HG02938 (cell line): Measurements from ENCODE around the gene CUX1.

ENCODE experiments used
- ATAC-seq: cut with Tn5 transposase; IDR thresholded peaks from one replicate; pipeline ENCODE4 v1.9.1; 2021; ENCODE audit warnings: mild to moderate bottlenecking, moderate library complexity; ENCODE audit not compliant: unreplicated experiment

Gene CUX1, protein sequence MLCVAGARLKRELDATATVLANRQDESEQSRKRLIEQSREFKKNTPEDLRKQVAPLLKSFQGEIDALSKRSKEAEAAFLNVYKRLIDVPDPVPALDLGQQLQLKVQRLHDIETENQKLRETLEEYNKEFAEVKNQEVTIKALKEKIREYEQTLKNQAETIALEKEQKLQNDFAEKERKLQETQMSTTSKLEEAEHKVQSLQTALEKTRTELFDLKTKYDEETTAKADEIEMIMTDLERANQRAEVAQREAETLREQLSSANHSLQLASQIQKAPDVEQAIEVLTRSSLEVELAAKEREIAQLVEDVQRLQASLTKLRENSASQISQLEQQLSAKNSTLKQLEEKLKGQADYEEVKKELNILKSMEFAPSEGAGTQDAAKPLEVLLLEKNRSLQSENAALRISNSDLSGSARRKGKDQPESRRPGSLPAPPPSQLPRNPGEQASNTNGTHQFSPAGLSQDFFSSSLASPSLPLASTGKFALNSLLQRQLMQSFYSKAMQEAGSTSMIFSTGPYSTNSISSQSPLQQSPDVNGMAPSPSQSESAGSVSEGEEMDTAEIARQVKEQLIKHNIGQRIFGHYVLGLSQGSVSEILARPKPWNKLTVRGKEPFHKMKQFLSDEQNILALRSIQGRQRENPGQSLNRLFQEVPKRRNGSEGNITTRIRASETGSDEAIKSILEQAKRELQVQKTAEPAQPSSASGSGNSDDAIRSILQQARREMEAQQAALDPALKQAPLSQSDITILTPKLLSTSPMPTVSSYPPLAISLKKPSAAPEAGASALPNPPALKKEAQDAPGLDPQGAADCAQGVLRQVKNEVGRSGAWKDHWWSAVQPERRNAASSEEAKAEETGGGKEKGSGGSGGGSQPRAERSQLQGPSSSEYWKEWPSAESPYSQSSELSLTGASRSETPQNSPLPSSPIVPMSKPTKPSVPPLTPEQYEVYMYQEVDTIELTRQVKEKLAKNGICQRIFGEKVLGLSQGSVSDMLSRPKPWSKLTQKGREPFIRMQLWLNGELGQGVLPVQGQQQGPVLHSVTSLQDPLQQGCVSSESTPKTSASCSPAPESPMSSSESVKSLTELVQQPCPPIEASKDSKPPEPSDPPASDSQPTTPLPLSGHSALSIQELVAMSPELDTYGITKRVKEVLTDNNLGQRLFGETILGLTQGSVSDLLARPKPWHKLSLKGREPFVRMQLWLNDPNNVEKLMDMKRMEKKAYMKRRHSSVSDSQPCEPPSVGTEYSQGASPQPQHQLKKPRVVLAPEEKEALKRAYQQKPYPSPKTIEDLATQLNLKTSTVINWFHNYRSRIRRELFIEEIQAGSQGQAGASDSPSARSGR (N-terminal part only)

GRCh38 chr7:101817471-101818286 lies at the start of gene CUX1:
Gene CUX1, plus strand, starts transcription at chr7:101817626. Its CDS starts 14 bp downstream, at chr7:101817640.
- ATAC-seq = no peak

GRCh38 chr7:101768280-101768679 lies 49.1 kb upstream of the CUX1 start:
- no peak for ATAC-seq

GRCh38 chr7:101770466-101770865 lies 47.0 kb upstream of the CUX1 start:
- ATAC-seq = no peak

- ATAC-seq = no peak
These were observed 44.8 kb upstream of the CUX1 start for GRCh38 chr7:101772508-101773211.

DNA sequence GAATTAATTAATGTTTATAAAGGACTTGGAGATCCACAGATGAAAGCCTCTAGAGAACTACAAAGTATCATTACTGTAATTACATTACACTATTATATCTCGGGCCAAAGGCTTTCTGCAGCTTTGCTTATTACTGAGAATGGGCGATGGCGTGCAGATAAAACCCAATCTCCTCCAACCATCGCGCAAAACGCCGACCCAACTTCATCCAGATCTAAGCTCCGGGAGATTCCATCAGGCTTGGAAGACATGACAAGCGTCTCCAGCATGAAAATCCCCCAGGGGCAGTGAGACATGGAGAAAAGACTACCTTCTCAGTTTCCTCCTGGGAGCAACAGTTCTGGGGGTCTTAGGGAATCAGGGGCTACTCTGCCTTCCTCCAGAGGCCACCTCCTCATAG lies 42.2 kb upstream of the CUX1 start:
- no peak for ATAC-seq

GRCh38 chr7:101778026-101778580 lies 39.3 kb upstream of the CUX1 start:
- ATAC-seq = no peak

DNA sequence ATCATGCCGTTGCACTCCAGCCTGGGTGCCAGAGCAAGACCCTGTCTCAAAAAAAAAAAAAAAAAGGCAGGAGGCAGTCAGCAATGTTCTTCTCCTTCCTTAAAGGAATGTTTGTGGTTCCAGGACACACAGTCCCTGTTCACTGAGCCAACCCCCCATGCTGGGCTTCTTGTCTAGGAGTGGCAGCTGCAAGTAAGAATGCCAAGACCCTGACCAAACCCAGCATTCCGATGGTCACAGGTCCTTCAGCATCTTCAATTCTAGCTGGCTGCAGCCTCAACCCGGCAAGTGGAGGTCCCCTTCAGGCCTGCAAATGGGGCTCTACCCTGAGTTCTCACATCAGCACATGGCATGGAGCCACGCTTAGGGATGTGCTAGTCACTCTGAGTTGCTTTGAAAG lies 38.2 kb upstream of the CUX1 start:
- no peak for ATAC-seq

DNA sequence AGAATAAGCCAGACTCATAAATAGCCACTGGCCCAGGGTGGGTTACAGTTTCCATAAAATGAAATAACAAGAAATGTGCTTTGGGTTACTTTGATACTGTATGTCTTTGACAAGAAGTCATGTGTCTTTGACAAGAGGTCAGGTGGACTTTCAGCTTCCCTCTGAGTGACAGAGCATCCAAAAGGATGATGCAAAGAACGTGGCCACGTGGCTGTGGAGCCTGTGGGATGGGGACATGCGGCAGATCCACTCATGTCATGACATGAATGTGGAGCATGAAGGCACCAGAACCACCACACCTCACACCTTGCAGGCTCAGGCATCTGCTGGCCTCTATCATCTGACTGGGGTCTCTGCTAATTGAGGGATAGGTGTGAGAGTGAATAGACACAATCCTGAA lies 37.1 kb upstream of the CUX1 start:
- no peak for ATAC-seq

- ATAC-seq = no peak
These were observed 36.0 kb upstream of the CUX1 start for GRCh38 chr7:101781439-101781838.

GRCh38 chr7:101782476-101782875 lies 35.0 kb upstream of the CUX1 start:
- no peak for ATAC-seq

- no peak for ATAC-seq
These were observed 34.5 kb upstream of the CUX1 start for GRCh38 chr7:101782896-101783295.

DNA sequence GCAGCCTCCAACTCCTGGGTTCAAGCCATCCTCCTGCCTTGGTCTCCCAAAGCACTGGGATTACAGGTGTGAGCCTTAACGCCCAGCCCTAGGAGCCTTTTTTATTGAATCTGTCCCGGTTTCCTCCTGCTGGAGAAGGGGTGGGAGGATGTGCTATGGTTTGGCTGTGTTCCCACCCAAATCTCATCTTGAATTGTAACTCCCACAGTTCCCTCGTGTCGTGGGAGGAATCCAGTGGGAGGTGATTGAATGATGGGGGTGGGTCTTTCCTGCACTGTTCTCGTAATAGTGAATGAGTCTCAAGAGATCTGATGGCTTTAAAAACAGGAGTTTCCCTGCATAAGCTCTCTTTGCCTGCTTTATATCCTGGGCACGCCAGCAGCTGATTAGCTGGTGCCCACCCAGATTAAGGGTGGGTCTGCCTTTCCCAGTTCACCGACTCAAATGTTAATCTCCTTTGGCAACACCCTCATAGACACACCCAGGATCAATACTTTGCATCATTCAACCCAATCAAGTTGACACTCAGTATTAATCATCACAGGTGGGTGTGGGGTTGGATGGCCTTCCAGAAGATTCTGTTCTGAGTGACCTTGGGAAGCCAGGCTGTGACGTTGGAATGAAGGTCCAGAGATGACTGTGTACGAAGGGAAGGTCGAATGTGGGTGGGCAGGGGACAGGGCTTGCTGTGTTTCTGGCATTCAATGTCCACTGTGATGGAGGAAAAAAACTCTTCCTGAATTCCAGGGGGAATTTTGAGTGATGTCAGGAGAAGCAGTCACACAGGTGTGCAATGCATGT lies 33.8 kb upstream of the CUX1 start:
- no peak for ATAC-seq

DNA sequence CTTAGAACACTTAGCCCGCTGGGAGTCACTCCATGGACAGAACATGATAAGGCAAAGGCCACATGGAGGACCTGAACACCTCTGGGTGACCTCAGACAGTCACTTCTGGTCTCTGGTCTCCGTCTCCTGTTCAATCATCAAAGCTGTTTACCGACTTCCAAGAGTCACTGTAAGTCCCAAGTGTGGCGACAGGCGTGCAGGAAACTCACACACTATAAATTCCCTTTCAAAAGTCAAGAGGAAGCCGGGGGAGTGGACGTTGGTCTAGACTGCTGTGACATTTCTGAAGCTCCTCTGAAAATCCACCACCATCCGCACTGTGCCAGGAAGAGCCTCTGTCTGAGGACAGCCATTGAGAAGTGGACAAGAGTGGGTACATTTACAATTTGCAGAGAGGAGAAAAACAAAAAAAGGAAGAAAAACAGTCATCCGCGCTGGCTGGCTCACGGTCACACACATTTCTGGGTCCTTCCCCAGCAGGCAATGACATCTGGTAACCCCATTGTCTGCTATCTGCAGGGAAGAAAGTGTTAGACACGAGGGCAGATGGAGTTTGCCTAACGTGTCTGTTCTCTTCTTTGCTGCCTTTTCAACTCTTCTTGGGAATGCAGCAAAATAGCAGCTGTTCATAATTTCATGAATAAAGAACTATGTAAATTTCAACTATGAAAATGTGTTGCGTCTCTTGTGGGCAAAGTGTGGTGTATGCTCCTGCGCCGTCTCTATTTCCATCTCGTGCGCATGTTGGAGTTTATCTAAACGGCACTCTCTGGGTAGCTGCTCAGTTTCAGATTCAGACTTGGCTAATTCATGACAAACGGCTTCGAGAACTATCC lies 32.9 kb upstream of the CUX1 start:
- no peak for ATAC-seq

DNA sequence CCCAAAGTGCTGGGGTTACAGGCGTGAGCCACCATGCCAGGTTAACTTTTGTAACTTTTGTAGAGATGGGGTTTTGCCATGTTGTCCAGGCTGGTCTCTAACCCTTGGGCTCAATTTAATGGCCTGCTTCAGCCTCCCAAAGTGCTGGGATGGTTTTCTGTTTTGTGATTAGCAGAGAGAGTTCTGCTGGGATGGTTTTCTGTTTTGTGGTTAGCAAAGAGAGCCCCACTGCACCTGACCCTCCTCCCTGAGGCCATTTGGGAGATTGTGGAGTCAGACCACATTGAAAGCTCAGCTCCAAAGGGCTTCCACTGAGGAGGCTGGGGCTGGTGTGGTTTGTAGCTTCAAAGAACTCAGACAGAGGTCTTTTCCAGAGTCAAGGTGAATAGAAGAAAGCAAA lies 29.6 kb upstream of the CUX1 start:
- no peak for ATAC-seq

GRCh38 chr7:101788517-101788916 lies 28.9 kb upstream of the CUX1 start:
- no peak for ATAC-seq

GRCh38 chr7:101790566-101791293 lies 26.7 kb upstream of the CUX1 start:
- ATAC-seq = no peak
